ENCODE results near the gene CCR9.

The CCR9 gene

DNA sequence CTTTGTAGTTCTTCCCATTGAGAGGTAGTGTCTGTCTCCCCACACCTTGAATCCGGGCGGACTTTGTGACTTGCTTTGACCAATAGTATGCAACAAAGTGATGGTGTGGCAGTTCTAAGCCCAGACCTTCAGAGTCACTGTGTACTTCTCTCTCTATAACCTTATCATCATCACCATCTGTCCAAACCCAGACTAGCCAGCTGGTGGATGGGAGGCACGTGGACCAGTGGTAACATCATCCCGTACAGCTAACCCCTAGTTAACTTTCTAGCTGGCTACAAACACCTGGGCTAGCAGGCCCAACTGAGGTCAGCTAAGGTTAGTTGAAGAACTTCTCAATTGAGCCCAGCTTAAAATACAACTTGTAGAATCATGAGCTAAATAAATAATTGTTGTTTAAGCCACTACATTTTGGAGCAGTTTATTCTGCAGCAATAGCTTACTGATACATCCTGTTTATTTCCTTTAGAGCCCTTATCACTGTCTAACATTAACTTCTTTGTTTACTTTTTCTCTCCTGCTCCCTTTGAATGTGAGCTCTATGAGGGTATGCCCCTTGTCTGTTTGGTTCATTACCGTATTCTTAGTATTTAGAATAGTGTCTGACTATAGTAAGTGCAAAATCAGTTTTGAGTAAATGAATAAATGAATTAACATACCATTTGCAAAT lies 11.5 kb upstream of the CCR9 start:
- H3K4me3 ChIP-seq (ENCODE audit: low read length): no peak overlapping the region
- H3K27me3 ChIP-seq (ENCODE audit: control insufficient read depth, insufficient read depth, low read length): no peaks in the 10 kb centered on the region
- no peaks in the 10 kb centered on the region for H3K9me3 ChIP-seq (ENCODE audit: control insufficient read depth, low read depth, low read length)
- H3K36me3 ChIP-seq (ENCODE audit: control insufficient read depth, low read depth, low read length): no peaks in the 10 kb centered on the region
- H3K27ac ChIP-seq (ENCODE audit: low read length): no peak overlapping the region
- H3K9ac ChIP-seq (ENCODE audit: low read length): no peak overlapping the region
- H3K4me1 ChIP-seq (ENCODE audit: control insufficient read depth, low read depth, low read length): no peaks in the 10 kb centered on the region

DNA sequence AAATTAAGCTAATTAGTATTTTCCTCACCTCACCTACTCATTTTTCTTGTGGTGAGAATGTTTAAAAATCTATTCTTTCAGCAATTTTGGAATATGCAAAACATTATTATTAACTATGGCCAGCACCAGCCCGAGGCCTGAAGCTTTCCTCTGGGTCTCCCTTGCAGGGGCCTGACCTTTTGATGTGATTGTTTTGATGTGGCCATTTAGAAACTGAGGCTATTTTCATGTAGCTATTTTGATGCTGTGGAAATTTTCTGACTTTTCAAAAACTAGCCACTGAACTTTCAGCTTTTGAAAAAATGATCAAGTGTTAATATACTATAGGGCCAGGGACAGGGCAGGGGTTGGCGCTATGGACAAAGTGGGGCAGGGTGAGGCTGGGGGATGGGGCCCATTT lies 8.2 kb upstream of the CCR9 start:
- H3K9ac ChIP-seq (ENCODE audit: low read length): no peak overlapping the region
- H3K27ac ChIP-seq (ENCODE audit: low read length): no peak overlapping the region
- H3K9me3 ChIP-seq (ENCODE audit: control insufficient read depth, low read depth, low read length): no peaks in the 10 kb centered on the region
- H3K27me3 ChIP-seq (ENCODE audit: control insufficient read depth, insufficient read depth, low read length): no peaks in the 10 kb centered on the region
- no peaks in the 10 kb centered on the region for H3K4me1 ChIP-seq (ENCODE audit: control insufficient read depth, low read depth, low read length)
- no peak overlapping the region for H3K4me3 ChIP-seq (ENCODE audit: low read length)
- H3K36me3 ChIP-seq (ENCODE audit: control insufficient read depth, low read depth, low read length): no peaks in the 10 kb centered on the region

DNA sequence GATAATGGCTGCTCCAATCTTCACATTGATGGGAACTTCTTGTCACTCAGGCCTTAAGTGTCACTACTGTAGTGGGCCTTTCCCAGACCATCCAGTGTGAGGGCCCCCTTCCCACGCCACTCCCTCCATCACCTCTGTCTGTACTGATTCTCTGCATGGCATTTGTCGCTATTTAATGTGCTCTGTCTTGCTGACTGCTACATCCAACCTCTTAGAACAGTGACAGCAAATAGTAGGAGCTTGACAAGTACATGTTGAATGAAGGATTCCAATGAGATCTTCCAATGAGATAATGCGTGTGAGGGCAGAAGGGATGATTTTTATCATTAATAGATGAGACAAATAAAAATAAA lies 5.6 kb upstream of the CCR9 start:
- no peaks in the 10 kb centered on the region for H3K36me3 ChIP-seq (ENCODE audit: control insufficient read depth, low read depth, low read length)
- no peaks in the 10 kb centered on the region for H3K9me3 ChIP-seq (ENCODE audit: control insufficient read depth, low read depth, low read length)
- H3K4me1 ChIP-seq (ENCODE audit: control insufficient read depth, low read depth, low read length): no peaks in the 10 kb centered on the region
- no peaks in the 10 kb centered on the region for H3K27me3 ChIP-seq (ENCODE audit: control insufficient read depth, insufficient read depth, low read length)
- no peak overlapping the region for H3K4me3 ChIP-seq (ENCODE audit: low read length)
- H3K27ac ChIP-seq (ENCODE audit: low read length): no peak overlapping the region
- no peak overlapping the region for H3K9ac ChIP-seq (ENCODE audit: low read length)

- H3K27me3 ChIP-seq (ENCODE audit: control insufficient read depth, insufficient read depth, low read length): no peaks in the 10 kb centered on the region
- no peaks in the 10 kb centered on the region for H3K4me1 ChIP-seq (ENCODE audit: control insufficient read depth, low read depth, low read length)
- no peak overlapping the region for H3K9ac ChIP-seq (ENCODE audit: low read length)
- no peaks in the 10 kb centered on the region for H3K9me3 ChIP-seq (ENCODE audit: control insufficient read depth, low read depth, low read length)
- no peaks in the 10 kb centered on the region for H3K36me3 ChIP-seq (ENCODE audit: control insufficient read depth, low read depth, low read length)
- H3K27ac ChIP-seq (ENCODE audit: low read length): no peak overlapping the region
- no peak overlapping the region for H3K4me3 ChIP-seq (ENCODE audit: low read length)
These were observed 5.0 kb upstream of the CCR9 start for GRCh38 chr3:45881078-45882022.

- no peaks in the 10 kb centered on the region for H3K9me3 ChIP-seq (ENCODE audit: control insufficient read depth, low read depth, low read length)
- H3K9ac ChIP-seq (ENCODE audit: low read length): no peak overlapping the region
- no peaks in the 10 kb centered on the region for H3K4me1 ChIP-seq (ENCODE audit: control insufficient read depth, low read depth, low read length)
- H3K27ac ChIP-seq (ENCODE audit: low read length): no peak overlapping the region
- H3K4me3 ChIP-seq (ENCODE audit: low read length): no peak overlapping the region
- H3K27me3 ChIP-seq (ENCODE audit: control insufficient read depth, insufficient read depth, low read length): no peaks in the 10 kb centered on the region
- no peaks in the 10 kb centered on the region for H3K36me3 ChIP-seq (ENCODE audit: control insufficient read depth, low read depth, low read length)
These were observed 1.8 kb upstream of the CCR9 start for GRCh38 chr3:45884368-45885201.

GRCh38 chr3:45887285-45887684 lies 942 bp downstream of the CCR9 start:
- Histone ChIP-seq H3K4me1 (ENCODE audit: control insufficient read depth, low read depth, low read length) (no peaks in the 10 kb centered on the region), H3K36me3 (ENCODE audit: control insufficient read depth, low read depth, low read length) (no peaks in the 10 kb centered on the region), H3K9ac (ENCODE audit: low read length) (no peak overlapping the region), H3K27me3 (ENCODE audit: control insufficient read depth, insufficient read depth, low read length) (no peaks in the 10 kb centered on the region), H3K4me3 (ENCODE audit: low read length) (no peak overlapping the region), H3K9me3 (ENCODE audit: control insufficient read depth, low read depth, low read length) (no peaks in the 10 kb centered on the region), H3K27ac (ENCODE audit: low read length) (no peak overlapping the region)

DNA sequence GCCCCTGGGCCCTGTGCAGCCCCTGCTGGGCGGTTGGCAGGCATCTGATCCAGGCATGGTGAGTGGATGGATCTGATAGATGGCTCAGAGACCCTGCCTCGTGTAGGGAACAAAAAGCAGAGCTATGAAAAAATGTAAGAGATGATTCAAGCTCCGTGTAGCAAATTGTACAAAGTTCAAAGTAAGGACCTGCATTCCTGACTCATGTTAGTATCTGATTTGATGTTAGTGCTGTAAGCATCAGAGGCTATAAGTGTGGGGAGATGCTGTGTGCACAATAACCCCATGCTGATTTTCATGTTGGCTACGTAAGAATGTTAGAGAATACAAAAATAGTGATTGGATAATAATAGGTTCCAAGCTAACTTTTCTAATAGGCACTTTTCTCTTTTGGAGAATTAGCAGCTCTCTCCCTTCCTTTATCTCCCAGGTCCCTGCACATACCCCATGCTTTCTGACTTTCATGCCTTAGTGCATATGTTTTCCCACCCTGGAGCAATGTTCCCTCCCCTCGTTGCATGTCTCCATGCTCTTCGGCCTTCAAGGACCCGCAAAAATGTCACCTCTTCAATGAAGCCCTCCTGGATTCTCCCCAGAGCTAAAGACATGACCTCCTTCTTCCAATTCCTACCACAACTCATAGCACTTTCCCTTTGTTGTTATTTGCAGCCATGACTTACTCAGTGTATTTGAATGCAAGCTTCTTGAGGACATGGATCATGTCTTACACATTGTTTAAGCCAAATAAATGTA lies 1.6 kb downstream of the CCR9 start:
- Histone ChIP-seq H3K9me3 (ENCODE audit: control insufficient read depth, low read depth, low read length) (no peaks in the 10 kb centered on the region), H3K9ac (ENCODE audit: low read length) (no peak overlapping the region), H3K4me3 (ENCODE audit: low read length) (no peak overlapping the region), H3K27me3 (ENCODE audit: control insufficient read depth, insufficient read depth, low read length) (no peaks in the 10 kb centered on the region), H3K27ac (ENCODE audit: low read length) (no peak overlapping the region), H3K4me1 (ENCODE audit: control insufficient read depth, low read depth, low read length) (no peaks in the 10 kb centered on the region), H3K36me3 (ENCODE audit: control insufficient read depth, low read depth, low read length) (no peaks in the 10 kb centered on the region)

DNA sequence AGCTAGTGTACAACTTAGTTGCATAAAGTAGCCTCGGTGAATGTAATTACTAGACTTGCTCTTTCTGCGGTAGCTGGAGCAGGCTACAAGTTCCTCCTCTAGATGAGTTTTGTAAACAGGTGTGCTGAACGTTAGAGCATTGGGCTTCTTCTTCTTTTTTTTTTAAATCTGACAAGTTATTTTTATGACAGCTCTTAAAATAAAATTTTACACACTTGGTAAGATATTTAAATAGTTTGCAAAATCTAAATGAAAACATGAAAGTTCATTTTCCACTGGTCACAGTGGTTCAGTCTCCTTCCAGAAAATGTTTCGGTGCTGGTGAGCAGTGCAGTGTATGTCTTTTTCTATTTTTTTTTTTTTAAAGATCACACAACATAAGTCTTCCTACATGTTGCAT lies 3.0 kb downstream of the CCR9 start:
- H3K9ac ChIP-seq (ENCODE audit: low read length): no peak overlapping the region
- no peak overlapping the region for H3K27ac ChIP-seq (ENCODE audit: low read length)

DNA sequence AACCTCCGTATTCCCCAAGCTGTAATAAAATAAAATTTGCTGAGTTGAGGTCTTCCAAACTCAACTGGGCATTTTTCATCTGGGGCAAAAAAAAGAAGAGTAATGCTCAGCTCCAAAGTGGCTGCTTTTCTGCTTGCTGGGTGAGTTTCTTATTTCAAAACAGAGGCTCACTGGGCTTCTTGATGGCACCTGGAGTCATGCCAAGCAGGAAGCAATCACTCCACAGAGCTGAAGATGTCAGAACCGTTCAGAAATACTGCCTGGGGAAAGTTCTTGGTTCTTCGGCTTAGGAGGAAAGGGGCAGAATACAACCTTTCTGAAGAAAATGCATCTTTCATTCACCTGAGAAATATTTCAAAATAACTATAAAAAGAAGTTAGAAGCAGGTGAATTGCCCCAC lies 4.1 kb downstream of the CCR9 start:
- Histone ChIP-seq H3K9me3 (ENCODE audit: control insufficient read depth, low read depth, low read length) (no peaks in the 10 kb centered on the region), H3K4me3 (ENCODE audit: low read length) (no peak overlapping the region), H3K36me3 (ENCODE audit: control insufficient read depth, low read depth, low read length) (no peaks in the 10 kb centered on the region), H3K9ac (ENCODE audit: low read length) (no peak overlapping the region), H3K4me1 (ENCODE audit: control insufficient read depth, low read depth, low read length) (no peaks in the 10 kb centered on the region), H3K27me3 (ENCODE audit: control insufficient read depth, insufficient read depth, low read length) (no peaks in the 10 kb centered on the region), H3K27ac (ENCODE audit: low read length) (no peak overlapping the region)

More for the DNA sequence above, 3.0 kb downstream of the CCR9 start:
- H3K9me3 ChIP-seq (ENCODE audit: control insufficient read depth, low read depth, low read length): no peaks in the 10 kb centered on the region
- no peak overlapping the region for H3K4me3 ChIP-seq (ENCODE audit: low read length)
- no peaks in the 10 kb centered on the region for H3K4me1 ChIP-seq (ENCODE audit: control insufficient read depth, low read depth, low read length)
- no peaks in the 10 kb centered on the region for H3K36me3 ChIP-seq (ENCODE audit: control insufficient read depth, low read depth, low read length)
- no peaks in the 10 kb centered on the region for H3K27me3 ChIP-seq (ENCODE audit: control insufficient read depth, insufficient read depth, low read length)

DNA sequence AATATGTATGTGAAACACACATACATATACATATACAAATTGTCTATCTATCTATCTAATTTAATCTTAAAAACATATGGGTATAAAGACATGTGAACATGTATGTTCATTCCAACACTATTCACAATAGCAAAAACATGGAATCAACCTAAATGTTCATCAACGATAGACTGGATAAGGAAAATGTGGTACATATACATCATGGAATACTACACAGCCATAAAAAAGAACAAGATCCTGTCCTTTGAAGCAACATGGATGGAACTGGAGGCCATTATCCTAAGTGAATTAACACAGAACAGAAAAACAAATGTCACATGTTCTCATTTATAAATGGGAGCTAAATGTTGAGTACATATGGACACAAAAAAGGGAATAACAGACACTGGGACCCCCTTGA lies 5.8 kb downstream of the CCR9 start:
- H3K27ac ChIP-seq (ENCODE audit: low read length): no peak overlapping the region
- H3K27me3 ChIP-seq (ENCODE audit: control insufficient read depth, insufficient read depth, low read length): no peaks in the 10 kb centered on the region
- no peaks in the 10 kb centered on the region for H3K9me3 ChIP-seq (ENCODE audit: control insufficient read depth, low read depth, low read length)
- H3K4me1 ChIP-seq (ENCODE audit: control insufficient read depth, low read depth, low read length): no peaks in the 10 kb centered on the region
- H3K9ac ChIP-seq (ENCODE audit: low read length): no peak overlapping the region
- no peaks in the 10 kb centered on the region for H3K36me3 ChIP-seq (ENCODE audit: control insufficient read depth, low read depth, low read length)
- no peak overlapping the region for H3K4me3 ChIP-seq (ENCODE audit: low read length)

DNA sequence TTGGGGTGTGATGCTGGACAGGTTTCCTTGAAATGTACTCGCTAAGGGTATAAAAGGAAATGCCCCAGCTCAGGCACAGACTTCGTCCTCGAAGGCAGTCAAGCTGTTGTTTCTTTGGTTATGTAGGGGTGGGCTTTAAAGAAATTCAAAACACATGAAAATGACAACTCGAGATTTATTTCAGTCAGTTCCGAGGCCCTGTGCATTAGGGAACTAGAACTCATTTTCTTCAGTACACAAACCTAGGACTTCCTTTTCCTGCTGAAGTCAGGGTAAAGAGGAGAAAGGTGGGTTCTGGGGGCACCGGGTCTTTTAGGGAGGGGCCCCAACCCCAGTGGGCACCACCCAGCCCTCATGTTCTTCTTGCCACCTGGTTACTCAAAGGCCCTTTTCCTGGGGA lies 7.7 kb downstream of the CCR9 start:
- H3K4me3 ChIP-seq (ENCODE audit: low read length): no peak overlapping the region
- no peaks in the 10 kb centered on the region for H3K27me3 ChIP-seq (ENCODE audit: control insufficient read depth, insufficient read depth, low read length)
- no peaks in the 10 kb centered on the region for H3K4me1 ChIP-seq (ENCODE audit: control insufficient read depth, low read depth, low read length)
- H3K27ac ChIP-seq (ENCODE audit: low read length): no peak overlapping the region
- H3K9ac ChIP-seq (ENCODE audit: low read length): no peak overlapping the region
- no peaks in the 10 kb centered on the region for H3K36me3 ChIP-seq (ENCODE audit: control insufficient read depth, low read depth, low read length)
- H3K9me3 ChIP-seq (ENCODE audit: control insufficient read depth, low read depth, low read length): no peaks in the 10 kb centered on the region

Data from iPS-18a (cell line).